Pancreas (tissue), 10 donors: ENCODE data around the gene DIAPH1. TPM values are rescaled to one million over a fixed set of nuclear protein-coding genes. Genes with fewer than 3 reads are reported as not detected.

Source experiments
- ATAC-seq, 4 donors: fragments of 200-7000 bp; cut with Tn5 transposase; one replicate each; pipeline versions ENCODE4 v1.8.0 to v1.9.1; 2020; ENCODE audit warnings: mild to moderate bottlenecking in 4 of 4, moderate library complexity in 4 of 4
- DNase-seq, 6 donors: peaks; one replicate each; pipeline ENCODE4 v3.0.0-alpha.2; 2020
- FAIRE-seq: peaks from 2 replicates; lab custom pipeline; 2012; peaks lifted over from hg19 to GRCh38; lab: Jason Lieb, UNC
- H3K27ac ChIP-seq, 4 donors: fragments of 200-600 bp; sonication (generic); 1 replicate in 3 of 4; 2 replicates in 1 of 4; pipeline versions ENCODE4 v1.5.0 to v1.8.0; 2020
- H3K27me3 ChIP-seq, 4 donors: fragments of 200-600 bp; one replicate each; pipeline ENCODE4 v1.8.0; 2021
- H3K36me3 ChIP-seq, 3 donors: fragments of 200-600 bp; sonication (generic) in 1 of 3; one replicate each; pipeline versions ENCODE4 v1.5.0 to v1.8.0; 2020 to 2021
- H3K4me1 ChIP-seq, 3 donors: fragments of 200-600 bp; one replicate each; pipeline ENCODE4 v1.8.0; 2021
- H3K4me3 ChIP-seq, 4 donors: fragments of 200-600 bp; sonication (generic) in 2 of 4; one replicate each; pipeline versions ENCODE4 v1.5.0 to v1.8.0; 2020 to 2021
- H3K9me3 ChIP-seq, 4 donors: fragments of 200-600 bp; one replicate each; pipeline ENCODE4 v1.8.0; 2021
- CTCF ChIP-seq, 4 donors: fragments of 200-600 bp; sonication (generic) in 3 of 4; IDR thresholded peaks; one replicate each; pipeline versions ENCODE4 v1.5.0 to v1.8.0; 2021; ENCODE audit warnings: antibody characterized with exemption in 4 of 4
- WGBS, 2 donors: extraction: QIAGEN DNeasy Blood & Tissue Kit; methylation state at CpG; one replicate each; pipeline ENCODE4 v1.1.7; 2013; 5-methylcytosine and 5-hydroxymethylcytosine counted together
- intact Hi-C, 3 donors: fragments of 100-400 bp; cut with DNase I; formaldehyde crosslinking; loops; one replicate each; pipeline versions ENCODE4 v1.11.1 to v1.14.2; 2022
- polyA plus RNA-seq, 2 donors: library from polyadenylated mRNA; stranded (reverse); fragments of 200-250 nt; gene quantifications; one replicate each; pipeline ENCODE4 v1.2.3, GENCODE V29; 2013
- total RNA-seq, 6 donors: library from RNA; stranded (reverse); fragmentation: NEBNext Ultra II Directional in 4 of 6; extraction: Animal tissue kit (Norgen Biotek cat#: 25700) in 4 of 6; gene quantifications; one replicate each; pipeline versions ENCODE4 v1.2.1 to v1.2.4, GENCODE V29; 2021 to 2023
- donor health status: healthy with polysubstance abuse.
- donor health status: DM: no; HTN: no; CAD: no; lungs with moderate emphysema.
- donor health status: DM: no; HTN: no; CAD: no.
- donor health status: control.
- donor health status: control.
- donor health status: Bipolar disorder and iron deficiency.
- donor health status: DM: yes; HTN: yes; CAD: no.
- donor health status: DM: no; HTN: no; CAD: no.
- donor health status: DM: no; HTN: no; CAD: no.
- donor health status: DM: yes; HTN: yes; CAD: no.

The DIAPH1 gene
- total and polyA plus RNA-seq, 8 donors: 28.9 to 72.7 (median 56.5) TPM

GRCh38 chr5:141574122-141574510 is 44.7 kb downstream of the DIAPH1 start:
- no peaks in the 10 kb centered on the region for H3K9me3 ChIP-seq
- FAIRE-seq (no peak), DNase-seq (no peak), ATAC-seq (no peak)
- no peaks in the 10 kb centered on the region for H3K27me3 ChIP-seq
- H3K4me3 ChIP-seq: no peak overlapping the region
- no peak for TF ChIP-seq CTCF (IDR thresholded peaks at IDR 0.05)
- H3K27ac ChIP-seq: no peak overlapping the region
- H3K36me3 ChIP-seq: peaks cover 3 to 84% (median 43%) of the 10 kb centered on the region in 3 donors
- 88 to 95% methylated on average over 2 of the region's 2 CpGs for WGBS, 2 donors
- intact Hi-C loops: no loop called here
- no peaks in the 10 kb centered on the region for H3K4me1 ChIP-seq

GRCh38 chr5:141573489-141574121 is 45.2 kb downstream of the DIAPH1 start:
- H3K36me3 ChIP-seq: peaks cover 3 to 79% (median 38%) of the 10 kb centered on the region in 3 donors
- 78 to 82% methylated on average over 4 of the region's 4 CpGs for WGBS, 2 donors
- intact Hi-C loops: no loop called here

GRCh38 chr5:141570655-141571054 is 48.1 kb downstream of the DIAPH1 start:
- ATAC-seq (no peak), FAIRE-seq (no peak), DNase-seq (no peak)
- H3K9me3 ChIP-seq: no peaks in the 10 kb centered on the region
- no peaks in the 10 kb centered on the region for H3K4me1 ChIP-seq
- no peak overlapping the region for H3K4me3 ChIP-seq
- peaks cover 0 to 54% (median 12%) of the 10 kb centered on the region in 3 donors for H3K36me3 ChIP-seq
- H3K27me3 ChIP-seq: no peaks in the 10 kb centered on the region
- no peak for TF ChIP-seq CTCF (IDR thresholded peaks at IDR 0.05)
- H3K27ac ChIP-seq: no peak overlapping the region
- intact Hi-C loops: no loop called here

More at GRCh38 chr5:141573489-141574121, 45.2 kb downstream of the DIAPH1 start:
- Histone ChIP-seq H3K9me3 (no peaks in the 10 kb centered on the region), H3K27ac (no peak overlapping the region), H3K27me3 (no peaks in the 10 kb centered on the region), H3K4me3 (no peak overlapping the region), H3K4me1 (no peaks in the 10 kb centered on the region)
- no peak for TF ChIP-seq CTCF (IDR thresholded peaks at IDR 0.05)
- DNase-seq (no peak), ATAC-seq (no peak), FAIRE-seq (no peak)

- H3K27me3 ChIP-seq: no peaks in the 10 kb centered on the region
- no peaks in the 10 kb centered on the region for H3K9me3 ChIP-seq
- H3K4me3 ChIP-seq: no peak overlapping the region
- no peak overlapping the region for H3K27ac ChIP-seq
- H3K36me3 ChIP-seq: peaks cover 0 to 34% (median 1%) of the 10 kb centered on the region in 3 donors
- no peak for ATAC-seq
- WGBS, 2 donors: 21 to 38% methylated on average over 2 of the region's 2 CpGs
- peaks cover 0 to 8% (median 5%) of the 10 kb centered on the region in 3 donors for H3K4me1 ChIP-seq
- DNase-seq: no peak
- FAIRE-seq: no peak
- intact Hi-C loops: loop anchor here in 1 of 3 donors (10.0 kb wide), 2 partner anchors 363 to 483 kb away; partner anchors contain the start of gene PCDHB12
- peak; percentile 68 to 95 (median 88) for TF ChIP-seq CTCF (IDR thresholded peaks at IDR 0.05)
Measured at GRCh38 chr5:141567513-141568117, 51.2 kb downstream of the DIAPH1 start.
